ENCODE measurements around the gene NES.

Gene NES

DNA sequence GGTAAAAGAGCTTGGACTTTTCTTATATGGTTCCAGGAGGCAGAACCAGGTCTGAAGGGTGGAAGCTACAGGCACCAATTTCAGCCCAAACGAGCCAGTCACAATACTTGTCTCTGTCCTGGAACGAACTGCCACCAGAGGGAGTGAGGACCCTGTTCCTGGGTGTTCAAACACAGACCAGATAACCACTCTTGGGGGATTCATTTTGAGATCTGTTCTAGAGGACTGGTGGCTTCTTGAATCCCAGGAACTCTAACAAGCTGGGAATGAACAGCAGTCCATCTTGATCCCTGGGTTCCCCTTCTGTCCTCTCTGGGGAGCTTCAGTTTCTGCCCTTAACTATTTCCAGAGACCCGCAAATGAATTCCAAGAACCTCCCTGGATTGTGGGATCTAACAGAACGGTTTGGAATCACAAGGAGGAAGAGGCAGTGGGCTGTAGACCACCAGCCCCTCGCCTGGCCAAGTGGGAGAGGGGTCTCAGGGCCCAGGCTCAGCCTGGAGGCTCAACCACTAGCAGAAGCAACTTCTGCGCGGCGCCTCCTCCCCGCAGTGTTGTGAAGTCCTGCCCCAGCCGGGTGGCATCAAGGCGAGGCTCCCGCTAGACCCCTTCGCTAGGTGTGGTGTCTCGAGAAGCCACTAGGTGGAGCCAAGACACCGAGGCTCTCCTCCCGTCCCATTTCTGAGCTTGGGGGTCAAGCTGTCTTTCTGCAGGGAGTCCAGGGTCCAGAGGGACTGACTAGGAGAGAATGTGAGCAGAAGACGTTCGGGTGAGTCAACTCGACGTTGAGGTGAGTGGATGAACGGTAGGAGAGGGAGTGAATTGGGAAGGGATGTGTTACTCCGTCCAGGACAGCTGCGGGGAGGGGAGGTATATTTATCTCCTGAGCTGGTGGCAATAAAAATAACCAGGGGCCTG, 12.1 kb upstream of the NES start:
- H3K27ac ChIP-seq: no peak overlapping the region
- DNase-seq (ENCODE audit: low read depth, low spot score): no peak

DNA sequence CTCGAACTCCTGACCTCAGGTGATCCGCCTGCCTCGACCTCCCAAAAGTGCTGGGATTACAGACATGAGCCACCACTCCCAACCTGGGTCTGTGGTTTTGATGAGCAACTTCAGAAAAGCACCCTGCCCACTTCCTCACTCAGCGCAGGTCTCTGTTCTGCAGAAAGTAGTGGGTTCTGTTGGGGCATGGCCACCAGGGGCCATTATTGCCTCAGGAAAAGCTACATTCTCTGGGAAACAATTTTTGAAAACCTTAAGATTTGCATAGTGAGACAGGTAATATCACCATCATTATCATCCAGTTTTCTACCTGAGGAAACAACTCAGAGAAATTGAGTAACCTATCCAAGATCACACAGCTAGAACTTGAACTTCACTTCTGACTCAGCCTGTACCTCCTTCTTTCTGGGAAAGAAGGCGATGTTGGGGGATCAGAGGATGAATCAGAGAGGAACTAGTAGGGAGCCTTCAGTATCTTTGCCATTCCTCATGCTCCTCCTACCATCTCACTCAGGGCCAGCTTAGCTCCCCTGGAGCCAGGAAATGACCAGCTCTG, 7.1 kb upstream of the NES start:
- no peak for DNase-seq (ENCODE audit: low read depth, low spot score)
- H3K27ac ChIP-seq: peak overlapping the region; percentile 81

DNA sequence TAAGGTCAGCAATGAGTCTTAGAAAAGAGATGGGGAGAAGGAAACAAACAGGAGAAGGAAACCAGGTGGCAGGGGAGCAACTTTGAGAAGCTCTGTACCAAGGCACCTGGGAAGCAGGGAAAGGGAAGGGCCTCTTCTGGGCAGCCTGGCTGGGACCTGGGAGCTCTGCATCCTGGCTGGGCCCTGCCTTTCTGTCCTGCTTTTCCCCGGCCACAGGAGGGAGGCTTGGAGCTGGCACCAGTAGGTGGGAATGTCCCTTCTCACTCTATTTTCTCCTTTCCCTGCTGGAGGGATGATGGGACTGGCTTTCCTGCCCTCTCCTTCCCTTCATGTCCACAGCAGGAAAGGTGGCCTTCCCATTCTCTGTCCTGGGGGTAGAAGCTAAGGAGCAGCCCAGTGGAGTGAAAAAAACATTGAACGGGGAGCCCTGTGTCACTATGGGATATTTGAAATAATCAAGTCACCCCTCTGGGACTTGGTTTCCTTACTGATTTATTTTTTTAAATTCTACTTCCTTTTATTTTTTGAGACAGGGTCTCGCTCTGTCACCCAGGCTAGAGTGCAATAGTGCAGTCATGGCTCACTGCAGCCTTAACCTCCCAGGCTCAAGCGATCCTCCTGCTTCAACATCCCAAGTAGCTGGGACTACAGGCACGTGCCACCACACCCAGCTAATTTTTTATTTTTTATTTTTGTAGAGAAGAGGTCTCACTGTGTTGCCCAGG, 5.1 kb upstream of the NES start:
- no peak overlapping the region for H3K27ac ChIP-seq
- no peak for DNase-seq (ENCODE audit: low read depth, low spot score)

DNA sequence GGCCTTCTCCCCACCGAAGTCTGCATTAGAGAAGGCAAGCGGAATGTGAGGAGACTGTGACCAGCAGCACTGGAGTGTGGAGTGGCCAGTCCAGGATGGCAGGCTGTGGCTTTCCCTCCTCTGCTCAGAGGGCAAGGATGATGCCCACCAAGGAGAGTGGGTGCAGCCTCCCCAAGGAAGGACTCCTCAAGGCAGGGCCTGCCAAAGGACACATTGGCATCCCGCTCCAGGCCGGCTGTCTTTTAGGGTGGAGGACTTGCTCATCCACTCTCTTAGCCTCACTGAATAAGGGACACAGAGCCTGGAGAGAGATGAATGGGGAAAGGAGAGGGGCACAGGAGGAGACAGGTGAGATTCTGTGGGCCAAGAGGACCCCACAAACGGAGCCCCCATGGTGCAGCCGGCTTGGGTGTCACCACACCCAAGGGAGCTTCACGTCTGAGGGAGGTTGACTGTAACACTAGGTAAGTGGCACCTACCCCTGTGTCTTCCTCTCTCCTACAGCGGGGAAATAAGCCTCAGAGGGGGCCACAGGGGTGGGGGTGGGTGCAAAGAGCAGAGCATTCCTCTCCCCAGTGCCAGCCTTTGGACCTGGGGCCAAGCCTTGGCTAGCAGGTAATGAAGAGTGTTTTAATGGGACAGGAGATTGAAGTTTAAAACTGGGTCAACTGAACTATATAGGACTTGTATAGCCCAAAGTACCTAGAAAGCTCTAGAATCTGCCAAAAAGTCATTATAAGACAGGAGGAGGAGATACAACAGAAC, 4.2 kb upstream of the NES start:
- DNase-seq (ENCODE audit: low read depth, low spot score): no peak
- no peak overlapping the region for H3K27ac ChIP-seq

DNA sequence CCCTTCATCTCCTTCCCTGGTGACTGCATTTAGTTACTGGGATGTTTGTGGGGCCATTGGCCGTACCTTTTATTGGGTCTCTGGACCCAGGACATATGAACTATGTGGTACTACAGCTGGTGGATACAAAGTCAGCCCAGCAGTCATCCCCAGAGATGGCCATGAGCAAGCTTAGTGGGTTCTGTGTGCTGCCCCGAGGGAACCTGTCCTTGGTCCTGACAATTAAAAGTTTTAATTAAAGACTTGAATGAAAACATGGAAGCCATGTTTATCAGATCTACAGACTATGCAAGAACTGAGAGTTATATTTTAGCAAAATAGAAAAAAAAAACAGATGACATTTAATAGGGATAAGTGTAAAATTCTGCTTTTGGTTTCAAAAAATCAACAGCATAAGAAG, 2.8 kb upstream of the NES start:
- no peak overlapping the region for H3K27ac ChIP-seq
- DNase-seq (ENCODE audit: low read depth, low spot score): no peak

DNA sequence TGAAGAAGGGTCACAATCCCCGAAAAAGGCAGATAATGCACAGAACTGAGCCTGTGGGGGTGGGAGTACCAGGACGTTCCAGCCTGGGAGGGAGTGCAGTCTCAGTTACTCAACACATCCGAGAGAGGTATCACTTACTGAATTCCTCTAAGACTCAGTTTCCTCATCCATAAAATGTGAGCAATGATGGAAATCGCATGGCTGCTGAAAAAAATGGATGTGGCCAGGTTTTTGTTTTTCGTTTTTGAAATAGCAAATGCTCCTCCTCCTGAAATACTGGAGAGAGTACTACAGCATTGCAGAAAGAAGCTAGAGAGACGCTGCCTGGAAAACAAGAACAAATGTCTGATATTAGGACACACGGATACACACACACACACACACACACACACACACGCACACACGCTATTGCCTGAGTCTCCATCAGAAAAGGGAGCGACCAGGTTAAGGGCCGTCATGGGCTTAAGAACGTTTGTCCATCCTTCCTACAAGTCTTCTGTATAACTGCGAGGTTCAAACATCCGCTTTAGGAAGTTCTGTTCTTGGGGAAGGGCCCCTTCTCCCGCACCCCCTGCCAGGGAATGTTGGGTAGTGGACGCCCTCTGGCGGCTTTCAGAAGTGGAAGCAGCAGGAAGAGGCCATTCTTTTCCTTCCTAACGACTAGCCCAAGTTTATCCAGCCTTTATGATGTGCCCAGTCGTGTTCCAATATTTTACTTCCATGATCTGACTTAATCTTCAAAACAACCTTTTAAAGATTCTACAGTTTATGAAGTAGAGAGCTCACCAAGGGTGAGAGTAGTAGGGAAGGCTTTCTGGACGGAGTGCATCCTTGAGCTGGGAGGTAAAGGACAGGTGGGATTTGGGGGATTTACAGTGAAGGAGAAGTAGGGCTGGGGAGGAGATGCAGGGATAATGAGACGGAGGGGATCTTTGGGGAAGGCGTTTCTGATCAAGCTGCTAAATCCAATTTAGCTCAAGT, 699 bp upstream of the NES start:
- DNase-seq (ENCODE audit: low read depth, low spot score): no peak
- H3K27ac ChIP-seq: no peak overlapping the region

DNA sequence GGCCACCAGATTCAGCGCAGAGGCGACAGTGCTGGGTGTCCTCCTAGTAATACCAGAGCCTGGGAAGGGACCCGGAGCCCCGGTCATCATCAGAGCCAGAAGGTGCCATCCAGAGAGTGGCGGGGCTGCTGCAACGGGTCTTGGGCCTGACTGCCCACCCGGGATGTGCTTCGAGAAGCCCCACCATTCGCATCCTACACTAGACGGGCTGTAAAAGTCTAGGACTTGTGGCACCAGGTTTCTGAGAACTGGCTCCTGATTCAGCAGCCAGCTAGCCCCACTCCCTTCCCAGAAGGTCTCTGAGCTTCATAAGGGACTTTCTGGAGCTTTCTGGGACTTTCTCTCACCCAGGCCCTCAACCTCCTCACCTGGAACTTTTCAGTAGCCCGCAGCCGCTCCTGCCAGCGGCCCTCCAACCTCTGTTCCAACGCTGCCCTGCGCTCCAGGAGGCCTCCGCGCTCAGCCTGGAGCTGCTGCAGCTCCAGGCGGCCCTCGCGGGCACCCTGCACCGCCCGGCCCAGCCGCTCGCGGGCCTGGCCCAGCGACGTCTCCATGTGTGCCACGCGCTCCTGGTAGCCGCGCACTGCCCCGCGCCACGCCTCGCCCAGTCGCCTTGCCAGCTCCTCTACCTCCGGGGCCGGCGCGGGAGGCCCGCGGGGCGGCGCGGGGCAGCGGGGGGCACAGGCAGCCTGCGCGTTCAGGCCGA, 940 bp downstream of the NES start:
- H3K27ac ChIP-seq: no peak overlapping the region
- DNase-seq (ENCODE audit: low read depth, low spot score): no peak

DNA sequence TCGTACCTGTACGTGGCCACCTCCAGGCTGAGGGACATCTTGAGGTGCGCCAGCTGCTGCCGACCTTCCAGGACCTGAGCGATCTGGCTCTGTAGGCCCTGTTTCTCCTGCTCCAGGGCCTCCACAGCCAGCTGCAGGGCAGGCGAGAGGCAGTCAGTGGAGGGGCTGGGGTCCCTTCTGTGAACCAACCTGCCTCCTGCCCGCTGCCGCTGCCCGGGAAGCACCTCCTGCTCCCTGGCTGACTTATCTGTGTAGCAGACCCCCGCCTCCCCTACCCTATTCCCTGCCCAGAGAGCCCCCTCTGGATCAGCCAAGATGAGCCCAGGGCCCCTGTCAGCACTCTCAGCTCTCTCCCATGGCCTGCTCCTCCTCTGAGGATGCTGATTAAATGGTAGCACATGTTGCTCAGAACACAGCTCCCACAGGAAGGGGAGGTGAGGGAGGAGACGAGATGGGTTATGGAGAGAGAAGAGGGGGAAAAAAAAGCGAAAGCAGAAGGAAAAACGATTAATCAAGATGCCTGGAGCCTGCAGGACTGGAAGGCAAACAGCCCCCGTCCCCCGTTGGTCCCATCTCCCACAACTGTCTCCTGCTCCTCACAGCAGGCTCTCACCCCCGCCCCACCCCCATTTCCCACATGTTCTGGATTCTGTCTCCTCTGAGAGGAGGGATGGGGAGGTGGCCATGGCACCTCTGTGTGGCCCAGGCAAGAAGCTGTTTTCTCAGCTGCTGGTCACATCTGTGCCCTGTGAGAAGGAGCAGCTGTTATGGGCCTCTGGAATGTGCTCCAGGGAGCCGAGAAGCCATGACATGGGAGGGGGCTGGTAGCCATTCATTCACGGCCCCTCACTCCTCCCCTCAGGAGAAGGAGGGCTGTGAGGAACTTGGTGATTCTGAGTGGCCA, 1.7 kb downstream of the NES start:
- no peak for DNase-seq (ENCODE audit: low read depth, low spot score)
- H3K27ac ChIP-seq: no peak overlapping the region

DNA sequence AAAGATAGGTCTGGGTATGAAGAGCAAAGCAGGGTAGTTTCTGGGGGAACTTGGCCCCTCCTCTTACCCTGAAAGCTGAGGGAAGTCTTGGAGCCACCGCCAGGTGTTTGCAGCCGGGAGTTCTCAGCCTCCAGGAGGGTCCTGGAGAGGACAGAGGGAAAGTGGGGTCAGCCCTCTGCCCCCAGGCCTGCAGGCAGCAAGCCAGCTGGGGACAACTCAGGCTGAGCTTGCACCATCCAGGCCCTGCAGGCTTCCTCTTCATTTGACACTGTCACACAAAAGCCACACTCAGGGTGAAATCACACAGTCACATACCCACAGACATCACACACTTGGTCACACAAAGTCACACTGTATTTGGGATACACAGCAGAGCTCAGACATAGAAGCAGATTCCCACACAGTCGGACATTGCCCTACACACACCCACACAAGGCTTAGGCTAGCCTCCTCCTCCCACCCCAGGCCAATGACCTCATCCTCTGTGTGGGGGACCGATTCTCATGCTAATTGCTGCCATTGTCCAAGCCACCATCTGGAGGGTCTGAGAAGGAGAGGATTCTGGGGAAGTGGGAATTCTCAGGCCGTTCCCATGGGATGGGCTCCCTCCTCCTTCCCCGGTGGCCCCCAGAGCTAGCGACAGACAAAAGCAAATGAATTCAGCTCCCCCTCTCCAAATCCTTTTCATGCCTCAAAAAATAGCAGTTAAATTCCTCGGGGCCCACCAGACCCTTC, 3.7 kb downstream of the NES start:
- no peak overlapping the region for H3K27ac ChIP-seq

DNA sequence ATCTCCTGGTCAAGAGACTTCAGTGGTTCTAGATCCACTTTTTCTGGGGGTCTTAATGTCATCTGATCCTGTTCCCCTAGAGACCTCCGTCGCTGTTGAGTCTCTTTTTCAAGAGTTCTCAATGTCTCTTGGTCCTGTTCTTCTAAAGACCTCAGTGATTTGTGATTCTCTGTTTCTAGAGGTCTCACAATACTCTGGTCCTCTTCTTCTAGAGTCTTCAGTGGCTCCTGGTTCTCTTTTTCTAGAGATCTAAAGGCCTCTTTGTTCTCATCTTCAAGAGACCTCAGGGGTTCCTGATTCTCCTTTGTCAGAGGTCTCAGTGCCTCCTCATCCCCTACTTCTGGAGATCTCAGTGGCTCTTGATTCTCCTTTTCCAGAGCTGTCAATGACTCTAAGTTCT, 5.4 kb downstream of the NES start:
- H3K27ac ChIP-seq: no peak overlapping the region
- DNase-seq (ENCODE audit: low read depth, low spot score): no peak

More for the DNA sequence above, 3.7 kb downstream of the NES start:
- no peak for DNase-seq (ENCODE audit: low read depth, low spot score)

DNA sequence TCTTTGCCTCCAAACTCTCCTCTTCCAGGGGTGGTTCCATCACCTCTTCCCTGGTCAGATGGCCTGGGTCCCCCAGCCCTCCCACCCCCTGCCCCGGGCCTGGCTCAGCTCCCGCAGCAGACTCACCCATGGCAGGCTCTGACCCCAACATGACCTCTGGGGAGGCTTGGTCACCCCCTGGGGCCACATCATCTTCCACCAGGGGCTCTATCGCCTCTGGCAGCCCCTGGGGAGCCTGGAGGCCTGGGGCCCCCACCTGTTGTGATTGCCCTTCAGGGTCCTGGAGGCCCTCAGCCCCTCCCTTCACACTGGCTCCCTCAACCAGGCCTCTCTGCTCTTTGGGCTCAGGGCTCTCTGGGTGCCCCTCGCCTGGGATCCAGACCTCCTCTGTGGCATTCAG, 6.4 kb downstream of the NES start:
- H3K27ac ChIP-seq: no peak overlapping the region
- no peak for DNase-seq (ENCODE audit: low read depth, low spot score)

DNA sequence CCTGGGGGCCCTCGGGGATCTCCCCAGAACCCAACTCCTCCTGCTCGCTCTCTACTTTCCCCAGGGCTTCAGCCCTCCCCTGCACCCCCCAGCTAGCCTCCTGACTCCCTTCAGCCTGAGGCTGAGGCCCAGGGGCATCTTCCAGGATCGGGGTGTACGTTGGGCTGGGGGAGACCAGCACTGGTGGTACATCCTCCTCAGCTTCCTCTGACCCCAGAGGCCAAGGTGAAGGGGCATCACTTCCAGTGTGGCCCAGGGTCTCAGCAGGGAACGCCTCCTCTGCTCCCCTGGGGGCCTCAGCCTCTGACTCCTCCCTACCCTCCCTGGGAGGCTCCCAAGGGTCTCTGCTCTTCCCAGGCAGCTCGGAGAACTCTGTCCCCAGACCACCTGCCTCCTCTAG, 6.8 kb downstream of the NES start:
- no peak overlapping the region for H3K27ac ChIP-seq
- DNase-seq (ENCODE audit: low read depth, low spot score): no peak

DNA sequence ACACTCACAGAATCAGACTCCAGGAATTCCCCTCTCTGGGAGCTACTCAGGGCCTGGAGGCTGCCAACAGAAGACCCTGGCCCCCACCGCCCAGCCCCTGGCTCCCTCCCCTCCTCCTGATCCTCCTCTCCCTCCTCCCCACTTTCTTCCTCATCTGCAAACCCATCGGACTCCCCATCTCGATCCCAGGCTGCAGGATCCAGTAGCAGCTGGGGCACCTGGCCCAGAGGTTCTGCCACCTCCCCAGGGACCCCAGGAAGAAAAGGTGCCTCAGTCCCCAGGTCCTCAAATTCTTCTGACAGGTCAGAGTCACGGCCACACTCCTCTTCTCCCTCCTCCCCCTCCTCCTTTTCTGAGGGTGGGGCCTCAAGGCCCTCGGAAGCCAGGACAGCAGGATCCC, 7.4 kb downstream of the NES start:
- no peak overlapping the region for H3K27ac ChIP-seq
- no peak for DNase-seq (ENCODE audit: low read depth, low spot score)

DNA sequence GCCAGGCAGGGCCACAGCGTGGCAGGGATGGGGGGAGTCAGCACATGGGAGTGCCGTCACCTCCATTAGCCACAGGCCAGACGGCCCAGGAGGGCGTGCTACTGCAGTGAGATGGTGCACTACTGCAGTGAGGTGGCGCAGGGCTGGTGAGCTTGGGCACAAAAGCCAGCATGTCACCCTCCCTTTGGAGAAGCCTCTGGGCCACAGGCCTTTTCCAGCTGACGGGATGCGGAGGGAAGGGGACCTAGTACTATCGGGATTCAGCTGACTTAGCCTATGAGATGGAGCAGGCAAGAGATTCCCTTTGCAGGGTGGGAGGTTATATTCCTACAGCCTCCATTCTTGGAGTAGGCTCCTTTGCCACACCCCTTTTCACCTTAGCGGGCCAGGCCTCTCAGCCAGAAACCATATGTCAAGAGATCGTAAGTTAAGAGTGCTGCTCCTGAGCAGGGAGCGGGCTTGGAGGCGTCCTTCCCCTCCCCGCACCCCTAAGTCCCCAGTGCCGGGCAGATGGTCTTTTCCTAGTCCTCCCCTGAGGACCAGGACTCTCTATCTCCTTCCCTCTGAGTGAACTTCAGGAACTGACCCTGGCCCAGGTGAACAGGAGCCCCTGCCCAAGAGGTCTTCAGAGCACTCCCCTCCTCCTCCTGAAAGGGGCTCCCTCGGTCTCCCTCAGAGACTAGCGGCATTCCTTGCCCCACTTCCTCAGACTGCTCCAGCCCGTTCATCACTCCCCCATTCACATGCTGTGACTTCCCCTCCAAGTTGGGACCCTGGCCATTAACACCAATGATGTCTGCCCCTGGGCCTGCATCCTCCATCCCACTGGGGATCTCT, 8.2 kb downstream of the NES start:
- DNase-seq (ENCODE audit: low read depth, low spot score): no peak
- H3K27ac ChIP-seq: no peak overlapping the region

DNA sequence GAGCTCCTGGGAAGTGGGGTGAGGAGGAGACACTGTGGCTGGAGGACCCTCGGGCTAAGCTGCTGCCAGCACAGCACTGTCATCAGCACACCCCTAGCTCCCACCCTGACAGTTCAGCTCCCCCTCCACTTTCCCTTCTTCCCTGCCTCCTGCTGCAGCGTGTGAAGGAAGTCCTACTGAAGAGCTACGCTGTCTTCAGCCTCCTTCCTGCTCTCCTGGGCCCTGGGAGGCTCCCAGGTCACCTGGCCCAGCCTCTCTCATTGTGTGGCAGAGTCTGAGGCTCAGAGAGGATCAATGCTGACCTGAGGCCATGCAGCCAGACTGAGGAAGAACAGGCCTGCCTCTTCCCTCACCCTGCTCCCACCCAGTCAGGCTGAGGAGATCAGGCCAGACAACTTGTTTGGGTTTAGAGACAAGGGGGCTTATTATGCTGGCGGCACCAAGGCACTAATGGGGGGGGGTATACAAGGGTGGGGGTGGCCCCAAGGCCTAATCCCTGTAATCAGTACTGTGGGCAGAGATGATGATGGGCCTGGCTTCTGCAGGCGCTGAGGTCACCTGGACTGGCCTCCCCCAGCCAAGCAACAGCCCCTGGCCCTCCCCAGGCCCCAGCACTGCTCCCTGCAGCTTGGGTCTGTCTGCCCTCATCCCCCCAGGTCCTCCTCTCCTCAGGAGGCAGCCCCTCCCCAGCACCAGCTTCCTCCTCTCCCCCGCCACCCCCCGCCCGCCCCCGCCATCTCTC, 9.1 kb downstream of the NES start:
- no peak overlapping the region for H3K27ac ChIP-seq
- no peak for DNase-seq (ENCODE audit: low read depth, low spot score)

DNA sequence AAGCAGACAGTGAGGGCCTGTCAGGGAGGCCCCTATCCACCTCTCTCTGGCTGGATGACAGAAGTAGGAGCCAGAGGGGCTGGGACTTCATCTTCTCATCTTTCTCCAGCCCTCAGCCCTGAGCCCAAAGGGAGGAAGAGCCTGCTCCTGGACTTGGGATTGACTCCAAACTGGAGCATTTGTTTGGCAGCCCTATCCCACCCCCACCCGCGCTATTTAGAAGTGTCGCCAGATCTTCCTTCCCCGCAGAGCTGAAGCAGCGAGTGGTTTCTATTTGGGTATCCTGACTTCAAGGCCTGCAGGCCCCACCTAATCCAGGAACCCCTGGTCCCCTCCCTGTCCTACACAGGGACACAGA, 9.6 kb downstream of the NES start:
- no peak overlapping the region for H3K27ac ChIP-seq

More for the DNA sequence above, 9.6 kb downstream of the NES start:
- no peak for DNase-seq (ENCODE audit: low read depth, low spot score)

All from epithelial cell of prostate (primary cell).